Measurements from ENCODE around the gene COL6A2. TPM values are rescaled to one million over a fixed set of nuclear protein-coding genes. Genes with fewer than 3 reads are reported as not detected.

Gene COL6A2
- total and polyA plus RNA-seq, 2 of the 13 experiments (the other 11 are each of a cell fraction or from before 2014, with no cell fraction given): 0.07 to 0.41 TPM

DNA sequence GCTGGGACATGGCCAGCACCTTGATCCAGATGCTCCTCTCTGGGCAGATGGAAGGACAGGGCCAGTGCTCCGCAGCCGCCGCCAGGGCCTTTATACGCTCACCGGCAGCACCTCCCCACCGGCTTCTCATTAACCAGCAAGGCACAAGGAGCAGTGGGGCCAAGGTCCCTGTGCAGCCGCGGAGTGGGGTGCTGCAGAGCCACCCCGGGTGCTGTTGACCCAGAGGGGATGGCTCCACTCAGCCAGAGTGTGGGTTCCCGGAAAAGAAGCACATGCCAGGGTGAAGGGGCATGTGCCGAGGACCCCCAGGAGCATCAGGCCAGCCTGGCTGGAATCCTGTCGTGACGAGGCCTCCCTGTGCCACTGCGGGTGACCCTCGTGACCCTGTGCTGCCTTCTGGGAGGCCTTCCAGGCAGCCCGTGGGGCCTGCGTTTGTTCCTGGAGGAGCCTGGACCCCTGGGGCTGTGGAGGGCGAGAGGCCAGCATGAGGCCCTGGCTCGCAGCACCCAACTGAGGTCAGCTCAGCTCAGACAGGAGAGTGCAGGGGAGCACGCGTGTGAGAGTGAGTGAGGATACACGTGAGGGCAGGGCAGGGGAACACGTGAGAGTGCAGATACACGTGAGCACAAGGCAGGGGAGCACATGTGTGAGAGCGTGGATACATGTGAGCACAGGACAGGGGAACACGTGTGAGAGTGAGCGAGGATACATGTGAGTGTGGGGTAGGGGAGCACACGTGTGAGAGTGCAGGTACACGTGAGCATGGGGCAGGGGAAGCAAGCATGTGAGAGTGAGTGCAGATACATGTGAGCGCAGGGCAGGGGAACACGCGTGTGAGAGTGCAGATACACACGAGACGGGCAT is 57.8 kb downstream of the COL6A2 start, which contains the start of gene FTCD (continued):
- TF ChIP-seq, protein P1, sequence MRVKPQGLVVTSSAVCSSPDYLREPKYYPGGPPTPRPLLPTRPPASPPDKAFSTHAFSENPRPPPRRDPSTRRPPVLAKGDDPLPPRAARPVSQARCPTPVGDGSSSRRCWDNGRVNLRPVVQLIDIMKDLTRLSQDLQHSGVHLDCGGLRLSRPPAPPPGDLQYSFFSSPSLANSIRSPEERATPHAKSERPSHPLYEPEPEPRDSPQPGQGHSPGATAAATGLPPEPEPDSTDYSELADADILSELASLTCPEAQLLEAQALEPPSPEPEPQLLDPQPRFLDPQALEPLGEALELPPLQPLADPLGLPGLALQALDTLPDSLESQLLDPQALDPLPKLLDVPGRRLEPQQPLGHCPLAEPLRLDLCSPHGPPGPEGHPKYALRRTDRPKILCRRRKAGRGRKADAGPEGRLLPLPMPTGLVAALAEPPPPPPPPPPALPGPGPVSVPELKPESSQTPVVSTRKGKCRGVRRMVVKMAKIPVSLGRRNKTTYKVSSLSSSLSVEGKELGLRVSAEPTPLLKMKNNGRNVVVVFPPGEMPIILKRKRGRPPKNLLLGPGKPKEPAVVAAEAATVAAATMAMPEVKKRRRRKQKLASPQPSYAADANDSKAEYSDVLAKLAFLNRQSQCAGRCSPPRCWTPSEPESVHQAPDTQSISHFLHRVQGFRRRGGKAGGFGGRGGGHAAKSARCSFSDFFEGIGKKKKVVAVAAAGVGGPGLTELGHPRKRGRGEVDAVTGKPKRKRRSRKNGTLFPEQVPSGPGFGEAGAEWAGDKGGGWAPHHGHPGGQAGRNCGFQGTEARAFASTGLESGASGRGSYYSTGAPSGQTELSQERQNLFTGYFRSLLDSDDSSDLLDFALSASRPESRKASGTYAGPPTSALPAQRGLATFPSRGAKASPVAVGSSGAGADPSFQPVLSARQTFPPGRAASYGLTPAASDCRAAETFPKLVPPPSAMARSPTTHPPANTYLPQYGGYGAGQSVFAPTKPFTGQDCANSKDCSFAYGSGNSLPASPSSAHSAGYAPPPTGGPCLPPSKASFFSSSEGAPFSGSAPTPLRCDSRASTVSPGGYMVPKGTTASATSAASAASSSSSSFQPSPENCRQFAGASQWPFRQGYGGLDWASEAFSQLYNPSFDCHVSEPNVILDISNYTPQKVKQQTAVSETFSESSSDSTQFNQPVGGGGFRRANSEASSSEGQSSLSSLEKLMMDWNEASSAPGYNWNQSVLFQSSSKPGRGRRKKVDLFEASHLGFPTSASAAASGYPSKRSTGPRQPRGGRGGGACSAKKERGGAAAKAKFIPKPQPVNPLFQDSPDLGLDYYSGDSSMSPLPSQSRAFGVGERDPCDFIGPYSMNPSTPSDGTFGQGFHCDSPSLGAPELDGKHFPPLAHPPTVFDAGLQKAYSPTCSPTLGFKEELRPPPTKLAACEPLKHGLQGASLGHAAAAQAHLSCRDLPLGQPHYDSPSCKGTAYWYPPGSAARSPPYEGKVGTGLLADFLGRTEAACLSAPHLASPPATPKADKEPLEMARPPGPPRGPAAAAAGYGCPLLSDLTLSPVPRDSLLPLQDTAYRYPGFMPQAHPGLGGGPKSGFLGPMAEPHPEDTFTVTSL (CRISPR knock-in tag; IDR thresholded peaks at IDR 0.05; ENCODE audit: borderline replicate concordance): 0 out of 2 replicates have a peak, but pooled peaks have one; percentile 58
- TF ChIP-seq NR2F1 (CRISPR knock-in tag; IDR thresholded peaks at IDR 0.05): peak; percentile 80 to 89; a peak in 3 of 4 replicates
- TF ChIP-seq, protein P2, sequence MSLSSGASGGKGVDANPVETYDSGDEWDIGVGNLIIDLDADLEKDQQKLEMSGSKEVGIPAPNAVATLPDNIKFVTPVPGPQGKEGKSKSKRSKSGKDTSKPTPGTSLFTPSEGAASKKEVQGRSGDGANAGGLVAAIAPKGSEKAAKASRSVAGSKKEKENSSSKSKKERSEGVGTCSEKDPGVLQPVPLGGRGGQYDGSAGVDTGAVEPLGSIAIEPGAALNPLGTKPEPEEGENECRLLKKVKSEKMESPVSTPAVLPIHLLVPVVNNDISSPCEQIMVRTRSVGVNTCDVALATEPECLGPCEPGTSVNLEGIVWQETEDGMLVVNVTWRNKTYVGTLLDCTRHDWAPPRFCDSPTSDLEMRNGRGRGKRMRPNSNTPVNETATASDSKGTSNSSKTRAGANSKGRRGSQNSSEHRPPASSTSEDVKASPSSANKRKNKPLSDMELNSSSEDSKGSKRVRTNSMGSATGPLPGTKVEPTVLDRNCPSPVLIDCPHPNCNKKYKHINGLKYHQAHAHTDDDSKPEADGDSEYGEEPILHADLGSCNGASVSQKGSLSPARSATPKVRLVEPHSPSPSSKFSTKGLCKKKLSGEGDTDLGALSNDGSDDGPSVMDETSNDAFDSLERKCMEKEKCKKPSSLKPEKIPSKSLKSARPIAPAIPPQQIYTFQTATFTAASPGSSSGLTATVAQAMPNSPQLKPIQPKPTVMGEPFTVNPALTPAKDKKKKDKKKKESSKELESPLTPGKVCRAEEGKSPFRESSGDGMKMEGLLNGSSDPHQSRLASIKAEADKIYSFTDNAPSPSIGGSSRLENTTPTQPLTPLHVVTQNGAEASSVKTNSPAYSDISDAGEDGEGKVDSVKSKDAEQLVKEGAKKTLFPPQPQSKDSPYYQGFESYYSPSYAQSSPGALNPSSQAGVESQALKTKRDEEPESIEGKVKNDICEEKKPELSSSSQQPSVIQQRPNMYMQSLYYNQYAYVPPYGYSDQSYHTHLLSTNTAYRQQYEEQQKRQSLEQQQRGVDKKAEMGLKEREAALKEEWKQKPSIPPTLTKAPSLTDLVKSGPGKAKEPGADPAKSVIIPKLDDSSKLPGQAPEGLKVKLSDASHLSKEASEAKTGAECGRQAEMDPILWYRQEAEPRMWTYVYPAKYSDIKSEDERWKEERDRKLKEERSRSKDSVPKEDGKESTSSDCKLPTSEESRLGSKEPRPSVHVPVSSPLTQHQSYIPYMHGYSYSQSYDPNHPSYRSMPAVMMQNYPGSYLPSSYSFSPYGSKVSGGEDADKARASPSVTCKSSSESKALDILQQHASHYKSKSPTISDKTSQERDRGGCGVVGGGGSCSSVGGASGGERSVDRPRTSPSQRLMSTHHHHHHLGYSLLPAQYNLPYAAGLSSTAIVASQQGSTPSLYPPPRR (CRISPR knock-in tag; IDR thresholded peaks at IDR 0.05; ENCODE audit: borderline replicate concordance): peak; percentile 61; the same call in 1 of the 2 replicates
- TF ChIP-seq, protein P3, sequence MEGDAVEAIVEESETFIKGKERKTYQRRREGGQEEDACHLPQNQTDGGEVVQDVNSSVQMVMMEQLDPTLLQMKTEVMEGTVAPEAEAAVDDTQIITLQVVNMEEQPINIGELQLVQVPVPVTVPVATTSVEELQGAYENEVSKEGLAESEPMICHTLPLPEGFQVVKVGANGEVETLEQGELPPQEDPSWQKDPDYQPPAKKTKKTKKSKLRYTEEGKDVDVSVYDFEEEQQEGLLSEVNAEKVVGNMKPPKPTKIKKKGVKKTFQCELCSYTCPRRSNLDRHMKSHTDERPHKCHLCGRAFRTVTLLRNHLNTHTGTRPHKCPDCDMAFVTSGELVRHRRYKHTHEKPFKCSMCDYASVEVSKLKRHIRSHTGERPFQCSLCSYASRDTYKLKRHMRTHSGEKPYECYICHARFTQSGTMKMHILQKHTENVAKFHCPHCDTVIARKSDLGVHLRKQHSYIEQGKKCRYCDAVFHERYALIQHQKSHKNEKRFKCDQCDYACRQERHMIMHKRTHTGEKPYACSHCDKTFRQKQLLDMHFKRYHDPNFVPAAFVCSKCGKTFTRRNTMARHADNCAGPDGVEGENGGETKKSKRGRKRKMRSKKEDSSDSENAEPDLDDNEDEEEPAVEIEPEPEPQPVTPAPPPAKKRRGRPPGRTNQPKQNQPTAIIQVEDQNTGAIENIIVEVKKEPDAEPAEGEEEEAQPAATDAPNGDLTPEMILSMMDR (CRISPR knock-in tag; IDR thresholded peaks at IDR 0.05): peak; percentile 35; the same call in 1 of the 2 replicates
- 0 out of 2 replicates have a peak, but pooled peaks have one; percentile 45 for TF ChIP-seq ZNF274 (CRISPR knock-in tag; IDR thresholded peaks at IDR 0.05)
- TF ChIP-seq KLF6 (CRISPR knock-in tag; IDR thresholded peaks at IDR 0.05): no peak
- TF ChIP-seq, protein P4, sequence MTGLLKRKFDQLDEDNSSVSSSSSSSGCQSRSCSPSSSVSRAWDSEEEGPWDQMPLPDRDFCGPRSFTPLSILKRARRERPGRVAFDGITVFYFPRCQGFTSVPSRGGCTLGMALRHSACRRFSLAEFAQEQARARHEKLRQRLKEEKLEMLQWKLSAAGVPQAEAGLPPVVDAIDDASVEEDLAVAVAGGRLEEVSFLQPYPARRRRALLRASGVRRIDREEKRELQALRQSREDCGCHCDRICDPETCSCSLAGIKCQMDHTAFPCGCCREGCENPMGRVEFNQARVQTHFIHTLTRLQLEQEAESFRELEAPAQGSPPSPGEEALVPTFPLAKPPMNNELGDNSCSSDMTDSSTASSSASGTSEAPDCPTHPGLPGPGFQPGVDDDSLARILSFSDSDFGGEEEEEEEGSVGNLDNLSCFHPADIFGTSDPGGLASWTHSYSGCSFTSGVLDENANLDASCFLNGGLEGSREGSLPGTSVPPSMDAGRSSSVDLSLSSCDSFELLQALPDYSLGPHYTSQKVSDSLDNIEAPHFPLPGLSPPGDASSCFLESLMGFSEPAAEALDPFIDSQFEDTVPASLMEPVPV (CRISPR knock-in tag; IDR thresholded peaks at IDR 0.05): peak; percentile 60; the same call in 1 of the 2 replicates
